GM23338 (cell line): ENCODE results near the gene LRRN1. TPM values are rescaled to one million over a fixed set of nuclear protein-coding genes. Genes with fewer than 3 reads are reported as not detected.
"Not testable (repeated sequence)": the region's sequence is repeated elsewhere in the genome, so short reads cannot be mapped to it uniquely, and the experiment has no call there.

ENCODE experiments used
- ATAC-seq: fragments of 200-7000 bp; cut with Tn5 transposase; 3 replicates; pipeline ENCODE4 v1.9.1; 2020
- DNase-seq: peaks from one replicate; pipeline ENCODE4 v3.0.0-alpha.2; 2015; ENCODE audit warnings: low spot score
- H2AFZ ChIP-seq: fragments of 200-600 bp; sonication (generic); 2 replicates; pipeline ENCODE4 v1.8.0; 2016; ENCODE audit warnings: antibody characterized with exemption, mild to moderate bottlenecking, moderate library complexity
- H3F3A ChIP-seq: fragments of 200-600 bp; sonication (generic); replicated peaks from 2 replicates; pipeline ENCODE4 v1.8.0; 2017; ENCODE audit warnings: antibody characterized with exemption, mixed run types, low read depth
- H3K27ac ChIP-seq: fragments of 200-600 bp; sonication (generic); 2 replicates; pipeline ENCODE4 v1.6.1; 2016; ENCODE audit warnings: low read depth
- H3K27me3 ChIP-seq: fragments of 200-600 bp; sonication (generic); 2 replicates; pipeline ENCODE4 v1.8.0; 2016; ENCODE audit warnings: mild to moderate bottlenecking, mixed run types, moderate library complexity; ENCODE audit not compliant: insufficient read depth
- H3K36me3 ChIP-seq: fragments of 200-600 bp; sonication (generic); 2 replicates; pipeline ENCODE4 v1.8.0; 2016; ENCODE audit warnings: mild to moderate bottlenecking; ENCODE audit not compliant: insufficient read depth
- H3K4me1 ChIP-seq: fragments of 200-600 bp; sonication (generic); 2 replicates; pipeline ENCODE4 v1.8.0; 2016; ENCODE audit warnings: mild to moderate bottlenecking, moderate library complexity; ENCODE audit not compliant: insufficient read depth
- H3K4me2 ChIP-seq: fragments of 200-600 bp; sonication (generic); 2 replicates; pipeline ENCODE4 v1.7.1; 2017; ENCODE audit warnings: mixed run types
- H3K4me3 ChIP-seq: fragments of 200-600 bp; sonication (generic); 2 replicates; pipeline ENCODE4 v1.6.1; 2016; ENCODE audit warnings: mixed run types
- H3K79me2 ChIP-seq: fragments of 200-600 bp; sonication (generic); replicated peaks from 2 replicates; pipeline ENCODE4 v1.8.0; 2017; ENCODE audit warnings: mild to moderate bottlenecking; ENCODE audit not compliant: insufficient read depth
- H3K9me2 ChIP-seq: fragments of 200-600 bp; sonication (generic); 2 replicates; pipeline ENCODE4 v1.8.0; 2017; ENCODE audit not compliant: insufficient read depth
- H4K20me1 ChIP-seq: fragments of 200-600 bp; sonication (generic); replicated peaks from 2 replicates; pipeline ENCODE4 v1.8.0; 2017; ENCODE audit warnings: mild to moderate bottlenecking; ENCODE audit not compliant: insufficient read depth
- H3K27ac Mint-ChIP-seq: 2 replicates; pipeline ENCODE4 v1.8.0; 2020; ENCODE audit warnings: inconsistent platforms, mild to moderate bottlenecking, moderate library complexity, mixed read lengths
- H3K27me3 Mint-ChIP-seq: 3 replicates; pipeline ENCODE4 v1.8.0; 2022; ENCODE audit warnings: low read depth, mild to moderate bottlenecking, moderate library complexity, mixed read lengths, inconsistent platforms; ENCODE audit not compliant: insufficient read depth, poor library complexity
- H3K36me3 Mint-ChIP-seq: 3 replicates; pipeline ENCODE4 v1.8.0; 2021; ENCODE audit warnings: low read depth, mild to moderate bottlenecking, inconsistent platforms, moderate library complexity, mixed read lengths
- H3K4me1 Mint-ChIP-seq: 3 replicates; pipeline ENCODE4 v1.8.0; 2020; ENCODE audit warnings: mild to moderate bottlenecking, inconsistent platforms, mixed read lengths
- H3K4me3 Mint-ChIP-seq: 3 replicates; pipeline ENCODE4 v1.8.0; 2021; ENCODE audit warnings: moderate library complexity, mild to moderate bottlenecking, inconsistent platforms, mixed read lengths
- H3K9me3 Mint-ChIP-seq: 3 replicates; pipeline ENCODE4 v1.8.0; 2020; ENCODE audit warnings: moderate library complexity, mild to moderate bottlenecking, inconsistent platforms, mixed read lengths
- EZH2phosphoT487 ChIP-seq: fragments of 200-600 bp; sonication (generic); IDR thresholded peaks from one replicate; pipeline ENCODE4 v1.8.1; 2018; ENCODE audit warnings: antibody characterized with exemption; ENCODE audit not compliant: unreplicated experiment
- JUNB ChIP-seq: IDR thresholded peaks from one replicate; pipeline ENCODE4 v1.6.1; 2016; ENCODE audit warnings: antibody characterized with exemption; ENCODE audit not compliant: unreplicated experiment
- REST ChIP-seq: IDR thresholded peaks from one replicate; pipeline ENCODE4 v1.6.1; 2018; ENCODE audit warnings: antibody characterized with exemption; ENCODE audit not compliant: unreplicated experiment
- ZNF462 ChIP-seq: fragments of 250-450 bp; sonication (Bioruptor Pico); IDR thresholded peaks from 2 replicates; pipeline ENCODE4 v1.5.0; 2020; ENCODE audit warnings: mild to moderate bottlenecking, moderate library complexity
- polyA plus RNA-seq: library from polyadenylated mRNA; unstranded; fragments of >200 nt; fragmentation: Nextera tagmentation; extraction: Ambion mirVana; gene quantifications from 2 replicates; pipeline ENCODE4 v1.2.1, GENCODE V29; 2016
- total RNA-seq: library from RNA; depleted of rRNA; stranded (reverse); fragments of >200 nt; shearing (Covaris generic); gene quantifications from 2 replicates; pipeline ENCODE4 v1.2.3, GENCODE V29; 2014

Gene LRRN1
- total and polyA plus RNA-seq, 2 experiments from 2014 or later = 85.7 to 172 TPM

GRCh38 chr3:3881050-3881449, 81.8 kb downstream of the LRRN1 start (continued):
- TF ChIP-seq REST = no peak
- no peak for TF ChIP-seq EZH2phosphoT487
- no peak for TF ChIP-seq JUNB
- no peak for TF ChIP-seq ZNF462

GRCh38 chr3:3887311-3887710, 88.1 kb downstream of the LRRN1 start:
- H3K4me1 Mint-ChIP-seq, H3K4me1 ChIP-seq, H3K27me3 ChIP-seq, H3F3A ChIP-seq, H3K36me3 Mint-ChIP-seq, H3K4me2 ChIP-seq, H3K27ac Mint-ChIP-seq, H3K9me2 ChIP-seq, DNase-seq, H3K27ac ChIP-seq, H3K4me3 ChIP-seq, H3K79me2 ChIP-seq, H3K4me3 Mint-ChIP-seq, ATAC-seq, H3K36me3 ChIP-seq, H3K27me3 Mint-ChIP-seq, H4K20me1 ChIP-seq, H2AFZ ChIP-seq: not testable (repeated sequence)
- H3K9me3 Mint-ChIP-seq = peaks cover 75% of the 10 kb centered on the region
